Uterus (tissue), 2 donors: Measurements from ENCODE around the gene GNG5.

Experiments
- CTCF ChIP-seq, 4 experiments: fragments of 200-600 bp in 2 of 4; fragments of 450-650 bp in 2 of 4; sonication (generic) in 2 of 4; IDR thresholded peaks; one replicate each; pipeline ENCODE4 v1.5.1; 2016 to 2019; ENCODE audit warnings: antibody characterized with exemption in 4 of 4, mild to moderate bottlenecking in 2 of 4, moderate library complexity in 1 of 4
- POLR2A ChIP-seq, 2 donors: fragments of 450-650 bp; IDR thresholded peaks; one replicate each; pipeline ENCODE4 v1.6.1; 2016; ENCODE audit warnings: antibody characterized with exemption in 2 of 2, mild to moderate bottlenecking in 1 of 2, moderate library complexity in 1 of 2

DNA sequence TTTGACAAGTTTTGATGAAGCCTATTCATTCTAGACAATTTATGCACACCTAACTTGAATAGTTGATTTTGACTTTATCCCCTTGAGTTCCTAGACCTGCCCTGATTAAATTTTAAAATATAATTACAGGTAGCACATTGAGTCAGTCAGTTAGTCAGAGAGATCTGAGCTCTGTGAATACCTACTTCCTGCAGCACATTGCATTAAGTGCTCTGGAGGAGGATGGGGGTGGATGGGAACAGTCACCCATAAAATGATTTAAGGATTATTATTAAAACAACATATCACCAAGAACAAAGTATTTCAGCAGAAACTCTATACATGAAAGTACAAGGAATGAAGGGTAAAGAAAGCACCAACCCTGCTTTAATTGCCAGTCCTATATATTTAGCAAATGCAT is 39.1 kb downstream of the GNG5 start:
- TF ChIP-seq CTCF (IDR thresholded peaks at IDR 0.05), result no peak
- no peak for TF ChIP-seq POLR2A (IDR thresholded peaks at IDR 0.05)
